Astrocyte of the hippocampus (primary cell): ENCODE data around the gene GNL1.

ENCODE experiments used
- DNase-seq: peaks from one replicate; pipeline ENCODE4 v3.0.0; 2011; ENCODE audit warnings: low read depth, low spot score

Gene GNL1

GRCh38 chr6:30568245-30568644 lies 12.0 kb upstream of the GNL1 start:
- DNase-seq = no peak

GRCh38 chr6:30565772-30566171 lies 9.5 kb upstream of the GNL1 start:
- DNase-seq = no peak

GRCh38 chr6:30564114-30564513 lies 7.8 kb upstream of the GNL1 start:
- no peak for DNase-seq

- DNase-seq = no peak
These were observed 6.5 kb upstream of the GNL1 start for GRCh38 chr6:30562470-30563425.

- DNase-seq = no peak
These were observed 4.6 kb upstream of the GNL1 start for GRCh38 chr6:30560930-30561329.

- DNase-seq = no peak
These were observed 1.3 kb upstream of the GNL1 start for GRCh38 chr6:30557683-30557981.

- DNase-seq = peak; percentile 91
These were observed 805 bp upstream of the GNL1 start, which contains the start of gene PRR3 for GRCh38 chr6:30556906-30557682. PRR3 (plus strand) TSS chr6:30557295; CDS start chr6:30557345, 50 bp downstream.

- no peak for DNase-seq
These were observed 548 bp downstream of the GNL1 start for GRCh38 chr6:30555816-30556065.

- peak; percentile 77 for DNase-seq
These were observed 1.1 kb downstream of the GNL1 start for GRCh38 chr6:30554962-30555815.

- no peak for DNase-seq
These were observed 1.9 kb downstream of the GNL1 start for GRCh38 chr6:30554404-30554803.

GRCh38 chr6:30548375-30548774 lies 7.9 kb downstream of the GNL1 start:
- DNase-seq = no peak

GRCh38 chr6:30547454-30547853 lies 8.8 kb downstream of the GNL1 start:
- no peak for DNase-seq

GRCh38 chr6:30544666-30545272 lies 11.5 kb downstream of the GNL1 start:
- DNase-seq = peak; percentile 78

- DNase-seq = no peak
These were observed 12.5 kb downstream of the GNL1 start for GRCh38 chr6:30543821-30544220.

GRCh38 chr6:30542915-30543314 lies 13.4 kb downstream of the GNL1 start:
- no peak for DNase-seq

- no peak for DNase-seq
These were observed 13.9 kb downstream of the GNL1 start for GRCh38 chr6:30542404-30542725.

GRCh38 chr6:30541515-30542403 lies 14.5 kb downstream of the GNL1 start:
- DNase-seq = peak; percentile 90

GRCh38 chr6:30537931-30538330 lies 18.4 kb downstream of the GNL1 start:
- no peak for DNase-seq

GRCh38 chr6:30533460-30534294 lies 22.6 kb downstream of the GNL1 start:
- no peak for DNase-seq

GRCh38 chr6:30530014-30530413 lies 26.3 kb downstream of the GNL1 start:
- DNase-seq = no peak
